NCI-H1048 (cell line): ENCODE measurements around the gene GNAQ.
A peak's percentile ranks its signal among the peaks of the same experiment; 100 is the strongest.
"Not testable (repeated sequence)": the region's sequence is repeated elsewhere in the genome, so short reads cannot be mapped to it uniquely, and the experiment has no call there.

Source experiments
- DNase-seq: peaks from one replicate; lab custom pipeline; 2025; lab: John Stamatoyannopoulos, UW

The GNAQ gene

DNA sequence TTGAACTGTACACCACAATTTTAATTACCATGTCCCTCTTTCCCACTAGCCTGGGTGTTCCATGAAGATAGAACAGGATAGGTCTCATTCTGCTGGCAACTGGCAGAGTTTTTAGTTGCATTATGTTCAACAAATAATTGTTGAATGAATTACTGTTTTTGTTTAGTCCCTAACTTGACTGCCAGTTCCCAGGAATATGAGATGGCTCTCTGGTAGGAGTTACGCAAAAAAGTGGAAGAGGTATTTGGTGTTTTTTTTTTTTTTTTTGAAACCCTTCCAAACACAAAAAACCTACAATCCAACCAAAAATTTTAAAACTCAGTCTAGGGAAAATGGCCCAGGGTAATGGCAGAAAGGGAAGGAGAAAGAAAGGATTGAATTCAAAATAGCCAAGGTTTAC is 153.6 kb downstream of the GNAQ start:
- no peak for DNase-seq

DNA sequence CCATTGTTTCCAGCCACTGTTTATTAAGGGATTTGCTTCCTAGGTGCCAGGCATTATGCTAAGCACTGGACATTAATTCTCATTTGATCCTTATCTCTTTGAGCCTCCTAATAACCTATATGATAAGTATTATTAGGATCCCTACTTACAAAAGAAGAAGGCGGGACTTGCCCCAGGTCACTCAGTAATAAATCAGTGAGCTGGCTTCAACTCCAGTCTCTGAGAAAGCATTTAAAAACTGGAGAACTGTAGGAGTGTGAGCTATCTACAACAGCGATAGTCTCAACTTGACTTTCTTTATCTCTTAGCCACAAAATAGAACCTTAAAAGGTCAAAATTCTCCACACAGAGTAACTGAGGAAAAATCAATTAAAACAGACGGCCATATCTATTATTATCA is 155.0 kb downstream of the GNAQ start:
- no peak for DNase-seq

DNA sequence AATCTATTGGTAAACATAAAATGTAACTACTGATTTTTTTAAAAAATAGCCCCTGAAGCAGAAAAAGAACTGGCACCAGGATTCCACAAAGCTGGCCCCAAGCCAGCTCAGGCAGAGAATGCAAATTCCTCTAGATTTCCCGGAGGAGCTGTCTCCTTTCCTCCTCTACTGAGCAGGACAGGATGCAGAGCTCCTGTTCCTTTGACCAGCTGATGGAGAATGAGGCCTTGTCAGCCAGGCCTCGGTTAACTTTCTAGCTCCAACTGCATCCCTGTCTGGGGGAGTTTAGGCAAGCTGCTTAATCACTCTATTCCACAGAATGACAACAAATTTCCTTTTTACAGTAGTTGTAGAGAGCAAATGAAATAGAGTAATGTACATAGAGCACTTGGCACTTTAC is 155.5 kb downstream of the GNAQ start:
- peak; percentile 68 for DNase-seq

DNA sequence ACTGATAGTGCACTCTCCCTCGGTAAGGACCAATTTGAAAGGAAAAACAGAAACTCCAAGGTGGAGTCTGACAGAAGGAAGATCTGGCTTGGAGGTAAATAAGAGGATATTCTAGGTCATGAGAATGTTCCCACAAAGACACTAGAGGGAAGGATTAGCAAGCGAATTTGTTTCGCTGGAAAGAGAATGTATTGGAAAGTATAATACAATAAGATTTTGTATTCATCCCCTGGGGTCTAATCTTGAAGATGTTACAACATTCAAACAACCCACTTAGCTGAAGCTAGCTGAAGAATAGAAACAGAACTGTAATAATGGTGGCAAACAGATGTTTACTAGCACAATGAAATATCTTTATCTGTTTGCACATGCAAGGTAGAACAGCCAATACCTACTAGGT is 158.7 kb downstream of the GNAQ start:
- DNase-seq: no peak

DNA sequence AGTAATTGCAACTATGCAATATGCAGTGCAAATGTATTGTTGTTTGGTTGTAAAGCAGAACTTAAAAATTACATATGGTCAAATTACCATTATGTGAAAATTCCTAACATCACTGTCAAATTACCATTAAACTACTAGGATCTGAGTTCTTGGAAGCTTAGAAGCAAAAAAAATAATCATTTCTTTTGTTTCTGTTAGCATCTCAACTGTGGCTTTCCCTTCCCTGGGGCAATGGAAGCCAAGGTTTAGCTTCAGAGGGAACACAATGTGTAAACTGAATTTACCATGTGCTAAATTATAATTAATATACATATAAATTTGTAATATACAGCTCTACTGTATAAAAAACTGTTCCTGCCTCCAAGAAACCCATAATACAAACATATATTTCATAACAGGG is 159.4 kb downstream of the GNAQ start:
- no peak for DNase-seq

DNA sequence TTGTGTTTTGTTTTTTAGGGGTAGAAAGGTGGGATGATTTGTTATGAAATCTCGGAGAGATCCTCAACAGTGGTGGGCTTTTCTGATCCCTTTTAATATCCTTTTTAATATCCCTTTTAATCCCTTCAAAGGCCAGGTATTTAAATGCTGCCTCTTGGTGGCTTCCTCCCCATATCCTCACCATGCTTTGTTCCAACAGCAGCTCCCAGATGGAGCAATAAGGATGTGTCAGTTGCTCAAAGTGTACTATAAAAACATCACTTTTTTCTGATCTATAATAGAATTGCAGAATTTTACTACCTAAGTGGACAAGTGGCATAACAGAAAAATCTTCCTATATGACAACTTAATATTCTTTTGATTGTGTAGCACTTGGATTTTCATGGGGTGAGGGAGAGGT is 160.1 kb downstream of the GNAQ start:
- DNase-seq: no peak

DNA sequence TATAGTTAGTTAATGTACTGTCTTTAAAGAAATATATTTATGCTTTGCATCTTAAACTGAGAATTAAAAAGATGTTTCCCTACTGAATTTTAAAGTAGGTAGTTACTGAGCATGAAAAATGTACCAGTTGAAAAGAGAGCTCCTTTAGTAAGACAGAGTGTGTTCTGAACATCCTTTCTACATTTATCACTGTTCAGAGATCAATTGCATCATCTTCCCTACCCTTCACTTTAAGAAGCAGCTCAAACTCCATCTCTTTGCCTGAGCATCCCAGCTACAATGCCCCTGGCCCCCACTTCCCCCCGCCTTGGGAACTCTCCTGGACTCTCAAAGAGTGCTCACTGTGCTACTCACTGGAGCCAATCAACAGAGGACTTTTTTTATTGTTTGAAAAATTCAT is 164.7 kb downstream of the GNAQ start:
- no peak for DNase-seq

DNA sequence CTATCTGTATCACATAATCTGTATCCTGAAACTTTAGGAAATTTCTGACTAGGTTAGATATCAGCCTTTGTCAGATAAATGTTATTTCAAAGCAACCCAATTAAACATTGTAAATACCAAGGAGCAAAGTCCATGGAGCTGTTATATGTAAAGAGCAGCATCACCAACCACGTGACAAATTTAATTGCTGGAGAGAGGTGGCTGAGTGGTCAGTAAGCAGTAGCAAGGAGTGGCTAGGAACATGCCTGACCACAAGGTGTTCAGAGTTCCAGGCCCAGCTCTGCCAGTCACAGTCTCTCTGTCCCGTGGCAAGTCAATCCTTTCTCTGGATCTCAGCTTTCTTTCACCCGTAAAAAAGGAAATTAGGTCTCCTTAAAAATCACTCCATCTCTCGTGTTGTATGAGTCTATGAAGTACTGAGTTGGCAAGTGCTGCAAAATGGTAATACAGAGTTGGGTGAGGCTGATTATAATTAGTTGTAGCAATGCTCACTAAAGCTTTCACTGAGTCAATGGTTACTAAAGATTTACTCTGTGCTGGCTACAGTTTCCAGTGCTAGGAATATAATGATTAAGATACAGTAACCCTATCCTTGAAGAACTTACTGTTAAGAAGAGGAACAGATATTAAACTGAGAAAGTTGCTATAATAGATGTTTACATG is 166.1 kb downstream of the GNAQ start:
- DNase-seq: no peak

DNA sequence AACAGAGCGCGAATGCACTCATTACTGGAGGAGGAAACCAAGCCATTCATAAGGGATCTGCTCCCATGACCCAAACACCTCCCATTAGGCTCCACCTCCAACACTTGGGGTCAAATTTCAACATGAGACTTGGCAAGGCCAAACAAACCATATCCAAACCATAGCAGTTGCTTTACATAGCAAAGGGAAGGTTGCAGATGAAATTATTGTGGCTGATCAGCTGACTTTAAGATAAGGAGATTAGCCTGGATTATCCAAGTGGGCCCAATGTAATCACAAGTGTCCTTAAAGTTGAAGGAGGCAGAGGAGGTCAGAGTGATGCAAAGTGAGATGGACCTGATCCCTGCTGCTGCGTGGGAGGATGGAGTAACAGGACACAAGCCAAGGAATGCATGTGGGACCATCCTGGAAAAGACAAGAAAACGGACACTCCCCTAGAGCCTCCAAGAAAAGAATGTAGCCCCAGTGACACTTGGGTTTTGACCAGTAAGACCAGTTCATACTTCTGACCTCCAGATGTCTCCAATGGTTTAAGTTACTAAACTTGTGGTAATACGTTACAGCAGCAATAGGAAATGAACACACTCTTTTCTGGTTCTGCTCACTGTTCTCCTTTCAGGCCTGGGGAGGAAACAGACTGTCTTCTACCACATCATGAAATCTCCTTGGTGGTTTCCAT is 167.3 kb downstream of the GNAQ start:
- DNase-seq: no peak

DNA sequence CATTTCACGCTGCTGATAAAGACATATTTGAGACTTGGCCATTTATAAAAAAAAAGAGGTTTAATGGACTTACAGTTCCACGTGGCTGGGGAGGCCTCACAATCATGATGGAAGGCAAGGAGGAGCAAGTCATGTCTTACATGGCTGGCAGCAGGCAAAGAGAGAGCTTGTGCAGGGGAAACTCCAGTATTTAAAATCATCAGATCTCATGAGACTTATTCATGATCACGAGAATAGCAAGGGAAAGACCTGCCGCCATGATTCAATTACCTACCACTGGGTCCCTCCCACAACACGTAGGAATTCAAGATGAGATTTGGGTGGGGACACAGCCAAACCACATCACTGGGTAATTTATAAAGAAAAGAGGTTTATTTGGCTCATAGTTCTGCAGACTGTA is 168.0 kb downstream of the GNAQ start:
- not testable (repeated sequence) for DNase-seq

DNA sequence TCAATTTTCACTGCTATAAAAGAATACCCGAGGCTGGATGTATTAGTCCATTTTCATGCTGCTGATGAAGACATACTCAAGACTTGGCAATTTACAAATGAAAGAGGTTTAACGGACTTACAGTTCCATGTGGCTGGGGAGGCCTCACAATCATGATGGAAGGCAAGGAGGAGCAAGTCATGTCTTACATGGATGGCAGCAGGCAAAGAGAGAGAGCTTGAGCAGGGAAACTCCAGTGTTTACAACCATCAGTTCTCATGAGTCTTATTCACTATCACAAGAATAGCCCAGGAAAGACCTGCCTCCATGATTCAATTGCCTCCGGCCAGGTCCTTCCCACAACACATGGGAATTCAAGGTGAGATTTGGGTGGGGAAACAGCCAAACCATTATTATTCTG is 170.7 kb downstream of the GNAQ start:
- DNase-seq: not testable (repeated sequence)

DNA sequence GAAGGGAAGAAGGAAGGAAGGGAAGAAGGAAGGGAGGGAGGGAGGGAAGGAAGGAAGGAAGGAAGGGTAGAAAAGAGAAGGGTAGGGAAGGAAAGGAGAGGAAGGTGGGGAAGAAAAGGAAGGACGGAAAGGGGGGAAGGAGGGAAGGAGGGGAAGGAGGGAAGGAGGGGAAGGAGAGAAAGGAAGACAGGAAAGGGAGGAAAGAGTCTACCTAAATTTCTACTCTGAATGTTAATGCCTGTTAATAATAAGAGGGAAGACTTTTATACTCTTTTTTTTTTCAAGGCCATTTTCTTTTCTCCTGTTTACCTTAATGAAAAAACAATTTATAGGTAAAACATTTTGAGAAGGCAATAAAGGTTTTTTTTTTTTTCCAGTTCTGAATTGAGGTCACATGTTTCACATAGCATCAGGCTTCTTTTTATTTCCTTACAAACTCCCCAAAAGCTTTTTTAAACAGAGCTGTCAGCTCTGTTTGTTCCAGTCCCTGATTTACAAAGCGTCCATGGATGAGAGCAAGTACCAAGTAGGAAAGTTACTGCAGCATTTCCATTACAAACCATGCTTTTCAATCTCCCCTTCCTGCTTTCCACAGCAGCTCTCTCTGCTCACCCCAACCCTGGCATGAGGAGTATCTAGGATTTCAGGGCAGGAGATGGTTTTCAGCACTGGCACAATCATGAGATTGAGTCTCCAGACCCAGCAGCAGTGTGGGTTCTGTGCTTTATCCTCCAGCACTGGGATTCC is 173.9 kb downstream of the GNAQ start:
- no peak for DNase-seq

DNA sequence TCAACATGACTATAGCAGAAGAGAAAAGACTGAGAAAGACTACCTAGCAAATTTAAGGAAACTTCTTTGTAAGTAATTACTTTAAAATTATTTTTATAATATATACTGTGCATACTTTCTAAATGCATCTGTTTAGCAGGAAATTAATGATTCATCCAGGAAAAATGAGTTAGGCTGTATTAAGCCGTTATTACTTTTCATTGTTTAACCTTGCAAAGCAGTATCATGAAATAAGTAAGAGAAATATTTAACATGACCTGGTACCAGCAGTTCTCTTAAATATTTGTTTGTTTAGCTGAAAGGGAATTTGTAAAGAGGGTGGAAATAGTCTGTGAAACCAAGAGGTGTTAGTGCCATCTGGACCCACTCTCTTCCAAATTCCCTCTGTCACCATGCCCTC is 175.0 kb downstream of the GNAQ start:
- no peak for DNase-seq

DNA sequence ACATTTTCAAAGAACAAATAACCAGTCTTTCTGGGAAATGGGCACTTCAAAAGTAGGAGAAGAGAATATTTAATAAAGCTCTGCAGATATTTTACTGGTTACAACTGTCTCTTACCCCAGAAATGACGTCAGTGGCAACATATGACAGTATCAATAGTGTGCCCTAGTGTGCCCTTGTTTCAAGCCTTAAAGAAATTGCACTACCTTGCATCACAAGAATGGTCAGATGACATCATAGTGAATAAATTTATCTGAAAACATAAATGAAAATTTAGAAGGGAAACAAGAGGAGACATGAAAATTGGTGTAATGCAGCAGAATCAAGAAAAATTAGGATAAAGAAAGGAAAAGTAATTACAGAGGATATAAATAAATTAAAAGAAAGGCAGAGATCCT is 176.7 kb downstream of the GNAQ start:
- DNase-seq: no peak

DNA sequence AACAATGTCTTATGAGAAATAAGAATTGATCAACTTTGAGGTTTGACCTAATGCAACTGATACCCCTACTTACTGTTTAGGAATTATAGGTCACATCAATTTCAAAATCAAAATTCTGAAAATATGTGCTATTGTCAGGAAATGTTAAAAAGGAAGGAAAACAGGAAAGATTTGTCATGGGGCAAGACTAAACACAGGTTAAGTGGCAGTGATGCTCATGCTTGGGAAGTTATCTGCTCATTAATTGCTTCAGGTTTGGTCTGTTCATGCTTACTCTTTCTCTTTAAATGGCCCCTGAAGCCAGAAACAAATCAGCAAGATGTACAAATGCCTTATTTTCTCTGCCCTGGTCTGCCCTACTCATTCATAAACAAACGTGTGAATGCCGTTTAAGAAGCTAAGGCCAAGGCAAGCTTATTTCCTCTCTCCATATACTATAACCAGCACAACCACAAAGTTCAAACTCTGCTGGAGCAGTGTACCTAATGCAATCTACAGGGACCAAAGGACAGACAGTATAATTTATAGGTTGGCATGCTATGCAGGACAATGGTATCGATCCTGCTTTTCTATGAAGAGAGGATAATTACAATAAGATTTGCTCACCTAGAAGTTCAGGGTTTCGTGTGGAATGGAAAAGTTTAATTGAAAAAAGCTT is 177.2 kb downstream of the GNAQ start:
- DNase-seq: no peak

DNA sequence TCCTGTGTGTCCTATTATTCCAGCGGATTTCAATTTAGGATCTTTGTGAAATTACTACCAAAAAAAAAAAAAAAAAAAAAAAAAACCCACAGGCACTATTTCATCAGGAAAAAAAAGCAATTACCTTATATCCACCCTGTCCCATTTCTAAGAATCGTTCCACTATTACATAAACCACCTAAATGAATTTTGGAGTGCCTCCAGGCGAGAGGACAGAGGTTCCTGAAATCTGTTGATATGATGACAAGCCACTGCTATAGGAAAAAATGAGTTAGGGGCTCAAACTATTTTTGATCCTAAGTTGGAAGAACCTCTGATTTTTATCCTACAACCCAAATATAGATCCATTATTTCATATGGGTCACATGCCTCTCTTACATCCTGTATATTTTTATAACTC is 177.9 kb downstream of the GNAQ start:
- no peak for DNase-seq

DNA sequence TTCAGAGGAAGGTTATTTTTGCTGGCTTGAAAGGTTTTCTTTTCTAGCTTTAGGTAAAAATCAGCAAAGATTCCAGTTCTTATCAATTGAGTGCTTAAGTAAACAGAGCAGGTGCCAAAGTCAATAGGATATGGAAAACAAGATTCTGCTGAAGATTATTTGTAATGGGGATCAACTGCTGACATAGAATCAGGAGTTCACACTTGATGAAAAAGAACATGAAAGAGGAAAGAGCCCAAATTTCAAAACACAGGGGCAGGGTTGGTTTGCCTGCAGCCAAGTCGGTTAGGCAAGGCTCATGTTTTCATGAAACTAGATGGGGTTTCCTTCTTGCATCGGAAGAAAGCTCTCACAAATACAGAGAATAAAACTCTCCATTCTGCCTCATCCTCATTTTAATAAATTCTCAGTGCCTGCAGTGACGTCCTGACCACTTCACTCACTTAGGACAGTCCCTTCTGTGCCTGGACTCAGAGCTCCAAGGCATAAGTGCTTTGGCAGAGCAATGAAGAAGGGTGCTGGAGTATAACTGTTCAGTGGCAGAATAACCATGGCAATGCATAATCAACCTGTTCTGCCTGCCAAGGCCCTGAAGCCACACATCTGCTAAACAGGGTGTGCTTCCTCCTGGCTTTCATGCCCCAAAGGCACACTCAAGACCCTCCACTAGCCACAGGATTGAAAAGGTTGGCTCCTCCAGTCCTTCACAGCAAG is 179.6 kb downstream of the GNAQ start:
- no peak for DNase-seq

DNA sequence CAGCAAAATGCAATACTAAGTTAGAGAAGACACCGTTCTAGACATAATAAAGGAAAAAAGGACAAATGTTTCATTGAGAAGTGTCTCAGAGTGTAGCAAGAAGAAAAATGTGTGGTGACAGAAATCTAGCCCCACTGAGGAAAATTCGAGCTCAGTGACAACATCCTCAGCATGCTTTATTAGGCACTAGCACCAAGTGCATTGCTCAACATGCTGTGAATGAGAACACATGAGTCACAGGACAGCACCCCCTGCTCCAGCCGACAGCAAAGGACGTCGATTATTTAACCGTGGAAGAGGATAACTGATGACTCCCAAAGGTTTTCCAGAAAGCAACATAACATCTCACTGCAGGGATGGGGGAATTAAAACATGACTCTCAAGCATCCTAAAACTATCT is 182.7 kb downstream of the GNAQ start:
- DNase-seq: no peak

DNA sequence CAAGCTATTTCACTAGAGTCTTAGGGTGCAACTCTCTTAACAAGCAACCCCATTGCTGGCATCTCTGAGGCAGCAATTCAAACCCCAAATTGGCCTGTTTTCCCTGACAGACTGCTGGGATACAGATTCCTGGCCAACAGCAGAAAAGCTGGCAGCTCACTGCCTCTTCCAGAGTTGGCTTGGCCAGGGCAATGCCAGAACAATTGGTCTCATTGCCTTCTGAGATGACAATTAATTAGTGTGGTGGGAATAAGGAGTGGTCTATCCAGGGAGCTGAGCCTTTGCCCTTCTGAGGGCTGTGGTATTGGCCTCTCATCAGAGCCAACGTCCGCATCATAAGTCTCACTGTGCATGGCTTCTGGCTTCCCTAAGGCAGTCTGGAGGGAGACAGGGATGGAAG is 183.2 kb downstream of the GNAQ start:
- no peak for DNase-seq

DNA sequence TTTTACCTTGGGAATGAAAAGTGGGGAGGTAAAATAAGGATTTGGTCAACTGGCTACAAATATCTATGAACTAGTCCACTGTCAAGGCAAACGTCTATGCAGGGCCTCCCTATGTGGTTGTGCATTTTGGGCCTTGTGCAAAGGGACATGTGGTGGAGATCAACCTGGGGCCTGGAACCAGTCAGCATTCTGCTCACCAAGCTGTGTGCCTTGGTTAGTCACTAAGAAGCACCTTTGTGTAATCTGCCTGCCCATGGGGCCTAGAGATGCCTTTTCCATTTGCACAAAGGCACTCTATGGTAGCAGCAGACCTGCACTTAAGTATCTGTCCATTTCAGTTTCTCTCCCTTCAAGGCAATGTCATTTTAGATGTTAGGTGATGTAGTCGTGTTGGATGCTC is 184.0 kb downstream of the GNAQ start:
- no peak for DNase-seq

DNA sequence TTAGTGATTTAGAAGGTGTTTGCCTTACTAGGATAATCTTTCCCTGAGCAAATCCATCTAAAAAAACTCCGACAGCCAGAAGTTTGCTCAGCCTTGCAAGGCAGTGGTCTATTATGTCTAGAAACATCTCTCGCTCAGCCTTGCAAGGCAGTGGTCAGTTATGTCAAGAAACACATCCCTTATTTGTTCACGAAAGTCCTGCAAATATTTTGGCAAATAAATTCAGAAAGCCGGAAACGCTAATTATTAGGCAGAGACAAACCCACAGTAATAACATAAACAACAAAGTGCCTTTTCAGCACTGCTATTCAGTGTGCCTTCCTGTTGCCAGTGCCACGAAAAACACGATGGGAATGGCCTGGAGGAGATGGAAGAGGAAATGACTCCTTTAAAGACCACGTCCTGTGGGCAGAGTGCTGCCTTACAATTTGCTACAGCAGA is 184.5 kb downstream of the GNAQ start:
- DNase-seq: no peak

DNA sequence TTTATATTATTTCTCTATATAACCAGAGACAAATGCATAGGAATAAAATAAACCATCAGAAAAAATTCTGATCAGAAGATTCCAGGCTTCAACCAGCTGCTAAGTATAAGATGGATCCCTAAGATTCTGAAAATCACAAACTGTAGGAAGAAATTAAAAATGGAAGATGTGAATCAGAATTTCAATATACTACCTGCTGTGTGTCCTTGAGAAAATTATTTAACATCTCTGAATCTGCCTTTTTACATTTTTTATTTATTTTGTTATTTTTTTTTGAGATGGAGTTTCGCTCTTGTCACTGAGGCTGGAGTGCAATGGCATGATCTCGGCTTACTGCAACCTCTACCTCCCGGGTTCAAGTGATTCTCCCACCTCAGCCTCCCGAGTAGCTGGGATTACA is 187.2 kb downstream of the GNAQ start:
- DNase-seq: no peak
